ENCODE data around the gene TMC6.
"Not testable (repeated sequence)": the region's sequence is repeated elsewhere in the genome, so short reads cannot be mapped to it uniquely, and the experiment has no call there.

The TMC6 gene

DNA sequence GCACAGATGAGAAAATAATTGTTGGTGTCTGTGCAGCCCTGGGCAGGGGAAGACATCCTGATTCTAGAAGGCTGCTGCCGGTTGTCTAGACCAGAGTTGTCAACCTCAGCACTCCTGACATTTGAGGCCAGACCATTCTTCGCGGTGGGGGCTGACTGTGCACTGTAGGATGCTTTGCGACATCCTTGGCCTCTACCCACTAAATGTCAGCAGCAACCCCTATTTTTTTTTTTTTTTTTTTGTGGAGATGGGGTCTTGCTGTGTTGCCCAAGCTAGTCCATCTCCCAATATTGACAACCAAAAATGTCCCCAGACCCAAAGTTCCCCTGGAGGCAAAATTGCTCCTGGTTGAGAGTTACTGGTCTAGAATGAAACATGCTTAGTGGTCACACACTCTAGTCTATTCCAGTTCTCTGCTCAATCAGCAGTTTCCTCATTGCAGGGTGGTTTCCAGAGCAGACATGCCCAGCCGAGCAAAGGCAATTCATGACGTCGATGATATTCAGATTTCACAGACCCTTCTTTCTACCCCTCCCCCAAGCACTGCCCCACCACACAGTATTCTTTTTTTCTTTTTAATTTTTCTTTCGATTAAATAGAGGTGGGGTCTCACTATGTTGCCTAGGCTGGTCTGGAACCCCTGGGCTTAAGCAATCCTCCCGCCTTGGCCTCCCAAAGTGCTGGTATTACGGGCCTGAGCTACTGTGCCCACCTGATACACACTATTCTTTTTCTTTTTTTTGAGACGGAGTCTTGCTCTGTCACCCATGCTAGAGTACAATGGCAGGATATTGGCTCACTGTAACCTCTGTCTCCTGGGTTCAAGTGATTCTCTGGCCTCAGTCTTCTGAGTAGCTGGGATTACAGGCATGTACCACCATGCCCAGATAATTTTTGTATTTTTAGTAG is 26.6 kb upstream of the TMC6 start:
- DNase-seq = no peak

DNA sequence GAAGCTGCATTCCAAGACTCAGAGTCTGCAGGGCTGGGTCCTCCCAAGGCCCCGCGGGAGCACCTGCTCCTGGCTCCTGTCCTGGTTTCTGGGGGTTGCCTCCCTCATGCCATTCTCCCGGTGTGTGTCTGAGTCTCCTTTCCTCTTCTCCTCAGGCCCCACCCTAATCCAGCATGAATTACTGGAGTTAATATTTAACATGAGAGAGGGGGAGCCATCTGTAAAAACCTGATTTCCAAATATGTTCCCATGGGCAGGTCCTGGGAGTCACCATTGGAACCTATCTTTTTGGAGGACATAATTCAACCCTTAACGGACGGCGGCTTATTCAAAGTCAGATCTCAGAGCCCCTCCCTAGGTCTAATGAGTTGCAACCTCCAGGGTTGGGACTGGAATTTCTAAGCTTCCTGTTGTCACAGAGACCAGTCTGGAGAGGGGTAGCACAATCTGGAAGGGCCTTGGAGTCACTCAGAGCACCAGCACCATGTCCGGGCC is 23.0 kb upstream of the TMC6 start:
- DNase-seq = peak; percentile 84

DNA sequence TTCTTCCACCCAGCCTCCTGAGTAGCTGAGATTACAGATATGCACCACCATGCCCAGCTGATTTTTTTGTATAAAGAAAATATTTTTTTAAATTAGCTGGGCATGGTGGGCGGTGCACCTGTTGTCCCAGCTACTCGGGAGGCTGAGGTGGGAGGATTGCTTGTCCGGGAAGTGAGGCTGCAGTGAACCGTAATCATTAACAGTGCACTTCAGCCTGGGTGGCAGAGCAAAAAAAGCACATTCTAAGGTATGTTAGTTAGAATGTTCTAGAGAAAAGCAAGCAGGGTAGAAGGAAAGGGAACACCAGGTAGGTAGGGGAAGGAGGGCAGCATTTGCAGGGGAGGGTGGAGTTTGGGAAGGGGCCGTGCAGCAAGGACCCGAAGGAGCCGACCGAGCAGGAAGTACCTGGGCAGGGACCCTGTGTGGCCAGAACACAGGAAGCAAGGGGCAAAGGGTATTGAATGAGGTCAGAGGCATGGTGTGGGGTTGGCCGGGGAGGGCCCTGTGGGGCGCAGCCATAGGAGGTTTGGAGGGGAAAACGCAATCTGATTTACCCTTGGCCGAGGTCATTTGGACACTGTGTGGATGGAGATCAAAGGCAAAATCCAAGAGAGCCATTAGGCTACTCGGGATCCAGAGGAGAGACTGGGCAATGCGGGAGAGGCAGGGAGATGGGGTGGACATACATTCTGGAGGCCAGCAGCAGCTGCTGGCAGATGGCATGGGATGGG is 19.9 kb upstream of the TMC6 start:
- no peak for DNase-seq

GRCh38 chr17:78147315-78147998 is 18.9 kb upstream of the TMC6 start:
- no peak for DNase-seq

DNA sequence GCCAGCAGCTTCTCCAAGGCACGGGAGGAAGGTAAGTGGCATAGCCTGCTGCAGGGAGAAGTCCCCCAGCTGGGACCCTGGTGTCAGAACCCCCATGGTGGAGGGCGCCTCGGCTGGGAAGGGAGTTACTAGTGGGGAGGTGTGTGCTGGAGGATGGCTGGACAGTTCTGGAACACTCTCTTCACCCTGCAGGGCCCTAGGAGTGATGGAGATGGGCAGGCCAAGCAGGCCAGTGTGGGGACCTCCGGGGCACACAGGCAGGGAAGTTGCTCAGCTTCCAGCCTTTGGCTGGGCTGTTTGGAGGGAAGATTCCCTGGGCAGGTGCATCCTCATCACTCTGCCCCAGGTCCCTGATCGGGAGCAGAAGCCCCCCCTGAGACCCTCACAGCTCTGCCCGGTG is 18.3 kb upstream of the TMC6 start:
- DNase-seq = no peak

- DNase-seq = no peak
Observed at GRCh38 chr17:78146471-78146869, 17.9 kb upstream of the TMC6 start.

DNA sequence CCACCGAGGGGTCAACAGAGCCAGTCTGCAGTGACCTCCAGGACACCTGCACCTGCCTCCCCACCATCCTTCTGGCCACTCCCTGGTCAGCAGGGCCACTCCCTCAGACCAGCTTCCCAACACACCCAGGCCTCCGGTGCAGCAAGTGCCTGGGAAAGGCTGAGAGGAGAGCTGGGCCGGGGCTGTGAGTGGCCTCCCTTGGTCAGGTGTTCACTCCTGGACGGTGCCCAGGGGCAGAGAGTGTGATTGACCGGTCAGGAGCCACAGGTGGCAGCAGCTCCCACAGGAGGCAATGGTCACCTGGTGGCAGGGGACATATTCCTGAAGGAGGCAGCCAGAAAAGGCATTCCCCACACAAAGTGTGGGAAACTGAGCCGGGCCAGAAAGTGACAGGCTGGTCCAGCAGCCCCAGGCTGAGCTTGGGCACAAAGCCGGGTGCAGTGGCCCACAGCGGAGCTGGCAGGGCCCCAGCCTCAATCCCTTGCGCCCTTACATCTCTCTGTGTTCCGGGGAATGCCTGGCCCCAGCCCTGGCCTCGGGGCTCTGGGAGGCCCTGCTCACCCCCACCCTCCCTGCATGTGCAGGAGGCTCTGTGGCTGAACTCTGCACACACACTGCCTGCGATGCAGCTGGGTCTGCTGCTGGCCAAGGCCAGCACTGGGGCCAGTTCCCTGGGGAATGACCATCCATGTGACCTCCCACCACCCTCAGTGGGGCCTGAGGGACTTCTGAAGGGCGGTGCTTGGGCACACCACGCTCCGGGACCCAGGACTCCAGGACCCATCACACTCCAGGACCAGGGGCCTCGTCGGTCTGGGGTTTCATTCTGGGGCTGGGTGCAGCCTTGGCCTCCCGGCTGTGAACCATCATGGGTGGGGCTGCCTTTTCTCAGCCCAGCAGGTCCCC is 16.4 kb upstream of the TMC6 start:
- no peak for DNase-seq

- DNase-seq = peak; percentile 87
Observed at GRCh38 chr17:78144147-78144719, 15.7 kb upstream of the TMC6 start.

GRCh38 chr17:78143214-78144146 is 14.9 kb upstream of the TMC6 start:
- DNase-seq = no peak

GRCh38 chr17:78142119-78142861 is 13.7 kb upstream of the TMC6 start:
- peak; percentile 47 for DNase-seq

DNA sequence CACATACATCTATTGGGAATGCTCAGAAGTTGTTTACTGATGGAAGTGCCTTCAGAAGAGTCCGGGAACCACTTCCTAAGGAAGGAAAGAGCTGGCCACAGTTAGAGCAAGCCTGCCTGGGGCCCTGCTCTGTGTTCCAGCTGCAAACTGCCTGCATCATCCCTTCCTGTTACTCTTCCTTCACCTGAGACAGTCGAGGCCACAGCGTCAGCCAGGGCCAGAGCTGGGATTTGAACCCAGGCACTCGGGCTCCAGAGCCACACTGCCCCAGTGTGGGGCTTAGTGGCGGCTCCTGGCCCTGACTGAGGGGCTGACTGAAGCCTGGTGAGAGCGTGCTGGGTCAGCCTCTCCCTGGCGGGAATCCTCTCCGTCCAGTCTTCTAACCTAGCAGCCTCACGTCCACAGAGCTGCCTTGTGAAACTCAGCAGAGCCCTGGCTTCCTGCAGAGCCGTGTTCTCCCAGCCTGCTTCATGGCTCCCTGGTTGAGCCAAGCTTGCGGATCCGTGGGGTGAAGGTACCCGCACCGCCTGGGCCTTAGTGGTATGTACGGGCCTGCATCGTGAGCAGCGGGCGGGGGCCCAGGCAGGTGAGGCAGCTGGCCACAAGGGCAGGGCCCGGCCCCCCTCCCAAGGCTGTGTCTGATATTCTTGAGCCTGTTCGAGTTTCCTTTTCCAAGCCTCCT is 13.0 kb upstream of the TMC6 start:
- no peak for DNase-seq

DNA sequence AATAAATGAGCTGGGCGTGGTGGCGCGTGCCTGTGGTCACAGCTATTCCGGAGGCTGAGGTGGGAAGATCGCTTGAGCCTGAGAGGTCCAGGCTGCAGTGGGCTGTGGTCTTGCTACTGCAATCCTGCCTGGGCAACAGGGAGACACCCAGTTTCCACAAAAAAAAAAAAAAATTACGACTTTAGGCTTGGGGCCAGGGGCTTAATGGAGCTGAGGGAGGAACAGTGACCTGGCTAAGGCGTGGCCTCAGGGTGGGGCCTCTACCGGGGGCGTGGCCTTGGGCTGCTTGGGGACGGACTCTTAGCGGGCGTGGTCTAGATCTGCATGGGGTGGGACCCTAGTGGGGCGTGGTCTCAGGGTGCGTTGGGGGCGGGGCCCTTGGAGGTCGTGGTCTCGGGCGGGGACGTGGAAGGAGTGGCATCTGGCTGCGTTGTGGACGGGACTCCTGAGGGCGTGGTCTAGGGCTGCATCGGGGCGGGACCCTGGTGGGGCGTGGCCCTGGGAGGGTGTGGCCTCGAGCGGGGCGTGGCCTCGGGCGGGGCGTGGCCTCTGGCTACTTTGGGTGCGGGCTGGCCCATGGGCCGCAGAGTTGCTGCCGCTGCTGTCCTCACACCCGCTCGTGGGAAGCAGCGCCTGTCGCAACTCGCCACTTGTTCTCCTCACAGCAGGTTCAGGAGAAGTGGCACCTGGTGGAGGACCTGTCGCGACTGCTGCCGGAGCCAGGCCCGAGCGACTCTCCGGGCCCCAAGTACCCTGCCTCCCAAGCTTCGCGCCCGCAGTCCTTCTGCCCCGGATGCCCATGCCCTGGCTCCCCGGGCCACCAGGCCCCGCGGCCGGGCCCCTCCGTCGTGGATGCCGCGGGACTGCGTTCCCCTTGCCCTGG is 11.9 kb upstream of the TMC6 start:
- DNase-seq = peak; percentile 72

DNA sequence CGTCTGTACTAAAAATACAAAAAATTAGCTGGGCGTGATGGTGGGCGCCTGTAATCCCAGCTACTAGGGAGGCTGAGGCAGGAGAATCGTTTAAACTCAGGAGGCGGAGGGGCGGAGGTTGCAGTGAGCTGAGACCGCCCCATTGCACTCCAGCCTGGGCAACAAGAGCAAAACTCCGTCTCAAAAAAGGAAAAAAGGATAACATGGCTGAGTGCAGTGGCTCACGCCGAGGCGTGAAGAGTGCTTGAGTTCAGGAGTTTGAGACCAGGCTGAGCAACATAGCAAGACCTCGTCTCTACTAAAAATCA is 11.3 kb upstream of the TMC6 start:
- not testable (repeated sequence) for DNase-seq

GRCh38 chr17:78138204-78139060 is 9.9 kb upstream of the TMC6 start:
- DNase-seq = no peak

DNA sequence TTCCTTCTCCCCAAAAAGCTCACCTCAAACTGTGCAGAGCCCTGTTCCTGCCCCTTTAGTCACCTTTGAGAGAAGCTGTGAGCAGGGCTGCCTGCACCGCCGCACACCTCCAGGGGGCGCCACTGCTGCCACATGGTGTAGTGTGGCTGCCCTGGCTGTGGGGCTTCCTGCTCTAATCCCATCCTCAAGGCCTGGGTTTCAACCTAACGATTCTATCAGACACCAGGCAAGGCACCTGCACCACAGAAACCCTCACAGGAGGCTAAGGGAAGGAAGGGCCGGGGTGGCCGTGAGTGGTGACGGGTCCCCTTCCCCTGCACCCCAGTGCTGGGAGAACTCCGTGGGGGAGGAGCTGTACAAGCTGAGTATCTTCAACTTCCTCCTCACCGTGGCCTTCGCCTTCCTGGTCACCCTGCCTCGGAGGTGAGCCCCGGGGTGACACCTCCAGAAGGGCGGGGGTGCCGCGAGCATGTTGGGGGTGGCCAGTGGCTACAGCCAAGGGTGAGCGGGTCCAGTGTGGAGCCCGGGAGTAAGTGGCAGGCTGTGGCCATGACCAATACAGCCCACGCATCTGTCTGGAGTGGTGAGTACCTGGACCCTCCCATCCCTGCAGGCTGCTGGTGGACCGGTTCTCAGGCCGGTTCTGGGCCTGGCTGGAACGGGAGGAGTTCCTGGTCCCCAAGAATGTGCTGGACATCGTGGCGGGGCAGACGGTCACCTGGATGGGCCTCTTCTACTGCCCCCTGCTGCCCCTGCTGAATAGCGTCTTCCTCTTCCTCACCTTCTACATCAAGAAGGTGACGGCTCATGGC is 9.0 kb upstream of the TMC6 start:
- DNase-seq = no peak

GRCh38 chr17:78135858-78136500 is 7.4 kb upstream of the TMC6 start:
- no peak for DNase-seq
